HG03521 (cell line): ENCODE measurements around the gene PROM2.

Source experiments
- ATAC-seq: cut with Tn5 transposase; IDR thresholded peaks from one replicate; pipeline ENCODE4 v1.9.1; 2021; ENCODE audit warnings: mild to moderate bottlenecking, moderate library complexity; ENCODE audit not compliant: unreplicated experiment

Gene PROM2

GRCh38 chr2:95283562-95283961 is 9.3 kb downstream of the PROM2 start:
- ATAC-seq = no peak

GRCh38 chr2:95284886-95285541 is 10.8 kb downstream of the PROM2 start:
- no peak for ATAC-seq

GRCh38 chr2:95285542-95285932 is 11.3 kb downstream of the PROM2 start:
- no peak for ATAC-seq

GRCh38 chr2:95287336-95287735 is 13.1 kb downstream of the PROM2 start:
- no peak for ATAC-seq

- ATAC-seq = no peak
Measured at GRCh38 chr2:95287806-95288205, 13.6 kb downstream of the PROM2 start.

GRCh38 chr2:95289253-95289652 is 15.0 kb downstream of the PROM2 start:
- no peak for ATAC-seq

GRCh38 chr2:95291222-95291621 is 17.0 kb downstream of the PROM2 start:
- no peak for ATAC-seq

- ATAC-seq = no peak
Measured at GRCh38 chr2:95292623-95293260, 18.5 kb downstream of the PROM2 start.

GRCh38 chr2:95294579-95295250 is 20.5 kb downstream of the PROM2 start:
- no peak for ATAC-seq

GRCh38 chr2:95295376-95295775 is 21.1 kb downstream of the PROM2 start:
- no peak for ATAC-seq

- ATAC-seq = no peak
Measured at GRCh38 chr2:95296011-95296410, 21.8 kb downstream of the PROM2 start.

- no peak for ATAC-seq
Measured at GRCh38 chr2:95296880-95297487, 22.7 kb downstream of the PROM2 start, which contains the start of gene KCNIP3. KCNIP3 (plus strand) TSS chr2:95297347; CDS start chr2:95297439, 92 bp downstream.

- no peak for ATAC-seq
Measured at GRCh38 chr2:95297639-95298395, 23.6 kb downstream of the PROM2 start.

- ATAC-seq = no peak
Measured at GRCh38 chr2:95298486-95299111, 24.4 kb downstream of the PROM2 start.

- ATAC-seq = no peak
Measured at GRCh38 chr2:95299961-95300360, 25.7 kb downstream of the PROM2 start.

- no peak for ATAC-seq
Measured at GRCh38 chr2:95300450-95300849, 26.2 kb downstream of the PROM2 start.

GRCh38 chr2:95301186-95301585 is 26.9 kb downstream of the PROM2 start:
- no peak for ATAC-seq

GRCh38 chr2:95301876-95302641 is 27.8 kb downstream of the PROM2 start:
- ATAC-seq = no peak

- ATAC-seq = no peak
Measured at GRCh38 chr2:95303191-95303919, 29.1 kb downstream of the PROM2 start.
